DMS53 (cell line): ENCODE results near the gene KRT79.
A peak's percentile ranks its signal among the peaks of the same experiment; 100 is the strongest.

Experiments used
- DNase-seq: peaks from one replicate; lab custom pipeline; 2025; lab: John Stamatoyannopoulos, UW

The KRT79 gene

DNA sequence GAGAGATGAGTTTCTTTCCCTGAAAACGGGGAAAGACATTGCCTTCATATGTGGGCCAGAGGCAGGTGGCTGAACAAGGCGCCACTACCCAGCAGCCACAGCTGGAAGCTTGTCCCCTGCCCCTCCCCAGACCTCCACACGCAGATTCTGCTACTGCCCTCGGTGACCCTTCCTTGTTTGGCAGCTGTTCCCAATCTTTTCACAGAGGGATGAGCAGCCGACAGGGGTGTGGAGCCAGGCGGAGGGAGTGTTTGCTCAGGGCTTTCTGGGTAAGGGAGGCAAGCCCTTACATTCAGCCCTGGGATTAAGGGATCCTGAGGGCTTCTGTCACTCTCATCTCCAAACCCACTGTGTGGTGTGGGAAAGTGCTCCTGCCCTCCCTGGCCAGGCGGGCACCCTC lies 15.7 kb downstream of the KRT79 start:
- DNase-seq, result no peak

DNA sequence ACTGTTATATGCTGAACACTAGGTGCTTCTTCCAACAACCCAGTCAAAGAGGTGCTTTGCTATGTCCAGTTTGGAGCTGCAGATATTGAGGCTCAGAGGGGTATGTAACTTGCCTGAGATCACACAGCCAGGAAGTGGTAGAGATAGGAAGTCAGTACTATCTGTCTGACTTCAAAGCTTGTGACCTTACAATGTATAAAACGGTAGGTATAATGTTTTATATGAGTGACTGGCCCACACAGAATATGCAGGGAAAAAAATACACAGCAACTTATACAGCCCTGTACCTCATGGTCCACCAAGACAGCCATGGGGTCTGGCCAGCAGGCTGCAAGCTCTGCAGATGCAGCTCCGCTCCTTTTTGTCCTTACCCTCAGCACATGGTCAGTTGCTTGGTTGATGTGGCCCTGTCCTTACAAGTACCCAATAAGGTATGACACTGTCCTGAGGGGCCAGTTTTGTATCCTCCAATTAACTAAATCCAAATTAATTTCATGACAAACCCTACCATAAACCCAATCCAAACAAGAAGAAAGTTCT lies 16.3 kb downstream of the KRT79 start:
- DNase-seq, result no peak

DNA sequence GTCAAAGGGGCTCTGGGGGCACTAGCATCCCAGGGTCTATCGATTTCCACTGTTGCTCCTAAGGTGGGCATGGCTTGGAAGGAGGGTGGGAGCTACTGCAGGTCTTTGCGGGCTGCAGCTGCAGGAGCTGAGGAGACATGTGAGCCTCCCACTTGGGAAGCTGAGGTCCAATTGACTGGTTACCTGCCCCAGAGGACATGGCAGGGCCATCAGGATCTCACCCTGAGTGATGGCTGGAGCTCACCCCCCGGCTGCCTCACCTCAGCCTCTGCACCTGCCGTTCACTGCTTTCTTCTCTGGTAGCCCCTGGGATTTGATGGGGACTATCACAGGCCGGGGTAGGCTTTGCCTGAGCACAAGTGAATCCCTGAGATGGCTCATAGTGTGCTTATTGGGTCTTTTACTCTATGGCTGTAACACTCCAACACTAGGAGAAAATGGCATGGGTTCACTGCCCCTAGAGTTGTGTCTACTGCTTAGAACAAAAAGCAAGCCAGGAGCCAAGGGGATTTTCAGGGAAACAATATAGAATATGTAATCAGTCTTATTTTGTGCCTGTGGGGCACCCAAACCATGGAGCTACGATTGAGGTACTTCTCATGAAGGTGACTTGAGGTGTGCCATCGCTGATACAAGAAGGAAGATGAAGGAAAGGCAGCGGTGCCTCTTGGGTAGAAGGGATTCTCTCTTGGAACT lies 17.0 kb downstream of the KRT79 start:
- DNase-seq, result no peak

DNA sequence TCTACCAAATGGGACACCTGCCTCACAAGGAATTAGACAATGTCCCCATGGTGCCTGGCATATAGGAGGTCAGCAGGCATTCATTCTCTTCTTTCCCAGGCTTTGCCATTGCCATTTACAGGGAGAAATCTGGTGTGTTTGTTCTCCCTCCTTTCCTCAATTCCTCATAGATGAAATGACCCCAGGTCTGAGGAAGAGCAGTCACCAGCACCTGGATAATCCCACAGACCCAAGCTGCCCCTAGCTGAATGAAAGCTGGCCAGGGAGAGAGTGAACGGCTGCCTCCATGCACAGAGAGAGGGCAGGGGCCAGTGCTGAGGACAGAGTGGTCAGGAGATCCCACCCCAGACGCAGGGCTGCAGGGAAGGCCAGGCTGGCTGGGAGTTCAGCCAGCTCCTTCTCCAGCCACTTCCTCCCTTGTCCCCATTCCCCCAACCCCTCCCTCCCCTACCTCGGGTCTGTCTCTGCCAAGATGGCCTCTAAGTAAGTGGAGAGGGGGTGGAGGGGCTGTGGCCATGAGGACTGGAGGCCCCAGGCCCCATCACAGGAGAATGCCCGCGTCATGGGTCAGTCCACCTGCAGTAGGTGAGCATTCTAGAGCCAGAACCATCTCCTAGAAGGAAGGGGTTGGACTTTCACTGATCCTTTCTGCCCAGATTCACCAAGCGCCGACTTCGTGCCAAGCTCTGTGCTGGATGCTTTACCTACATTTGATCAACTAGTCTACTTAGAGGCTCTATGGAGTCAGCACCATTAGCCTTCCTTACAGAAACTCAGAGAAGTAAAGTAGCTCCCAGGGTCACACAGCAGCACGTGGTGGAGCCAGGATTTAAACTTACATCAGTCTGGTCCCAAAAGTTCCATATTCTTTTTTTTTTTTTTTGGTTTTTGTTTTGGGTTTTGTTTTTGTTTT lies 18.2 kb downstream of the KRT79 start:
- DNase-seq, result no peak

GRCh38 chr12:52815161-52815560 lies 18.9 kb downstream of the KRT79 start:
- no peak for DNase-seq

DNA sequence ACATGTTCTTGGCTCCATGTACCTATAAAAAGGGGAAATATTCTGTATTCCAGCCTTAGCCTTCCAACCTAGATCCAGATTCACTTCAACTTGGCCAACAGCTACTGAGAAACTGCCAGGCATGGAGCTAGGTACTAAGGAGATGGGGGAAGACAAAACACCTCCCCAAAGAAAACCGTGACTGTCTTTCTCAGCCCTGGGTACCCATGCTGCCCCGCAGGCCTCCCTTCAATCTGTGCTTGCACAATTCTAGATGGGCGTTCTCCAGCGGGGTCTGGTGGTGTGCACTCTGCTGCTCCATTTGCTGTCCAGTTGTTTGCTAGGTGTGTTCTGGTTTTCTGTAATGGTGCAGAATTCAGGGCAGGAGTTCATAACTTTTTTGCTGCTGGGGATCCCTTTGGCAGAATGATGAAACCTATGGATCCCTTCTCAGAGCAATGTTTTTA lies 19.4 kb downstream of the KRT79 start:
- no peak for DNase-seq

DNA sequence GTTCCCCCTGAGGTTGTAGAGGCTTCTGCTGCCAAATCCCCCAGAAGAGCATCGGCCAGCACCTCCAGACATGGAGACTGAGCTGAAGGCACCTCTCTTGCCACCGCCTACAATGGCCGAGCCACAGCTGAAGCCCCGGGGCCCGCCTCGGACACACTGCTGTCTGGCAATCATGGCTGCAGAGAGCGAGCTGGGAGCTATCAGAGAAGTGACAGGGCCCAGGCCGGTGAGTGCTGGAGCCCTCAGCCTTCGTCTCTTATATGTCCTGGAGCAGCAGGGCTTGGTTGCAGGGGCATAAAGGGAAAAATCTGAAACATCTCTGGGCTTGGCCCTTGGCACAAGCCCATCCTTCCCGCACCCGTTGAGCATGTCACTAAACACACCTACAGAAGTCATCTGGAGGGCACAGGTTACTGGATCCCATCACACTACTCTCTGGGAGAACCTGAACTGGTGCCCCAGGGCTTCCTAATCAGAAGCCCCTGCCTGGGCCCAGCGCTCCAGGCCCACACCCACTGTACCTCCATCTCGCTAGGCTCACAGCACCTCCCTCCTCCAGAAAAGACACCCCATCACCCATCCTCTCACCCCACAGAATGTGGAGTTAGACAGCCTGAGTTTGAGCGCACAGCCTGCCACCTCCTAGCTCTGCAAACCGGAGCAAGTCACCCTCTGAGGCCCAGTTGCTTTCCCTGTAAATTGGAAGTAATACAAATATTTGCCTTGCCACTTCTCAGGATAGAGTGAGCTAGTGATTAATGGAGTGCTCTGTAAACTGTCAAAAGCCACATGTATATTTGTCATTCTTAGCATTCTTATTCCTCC lies 20.0 kb downstream of the KRT79 start, which contains the start of gene KRT4:
TSS of gene KRT4 (minus strand) at position 232 of the 825 bp plus-strand sequence. CDS start at position 174, 58 bp downstream.
- DNase-seq, result peak; percentile 76

GRCh38 chr12:52813203-52813819 lies 20.8 kb downstream of the KRT79 start:
- DNase-seq, result no peak

DNA sequence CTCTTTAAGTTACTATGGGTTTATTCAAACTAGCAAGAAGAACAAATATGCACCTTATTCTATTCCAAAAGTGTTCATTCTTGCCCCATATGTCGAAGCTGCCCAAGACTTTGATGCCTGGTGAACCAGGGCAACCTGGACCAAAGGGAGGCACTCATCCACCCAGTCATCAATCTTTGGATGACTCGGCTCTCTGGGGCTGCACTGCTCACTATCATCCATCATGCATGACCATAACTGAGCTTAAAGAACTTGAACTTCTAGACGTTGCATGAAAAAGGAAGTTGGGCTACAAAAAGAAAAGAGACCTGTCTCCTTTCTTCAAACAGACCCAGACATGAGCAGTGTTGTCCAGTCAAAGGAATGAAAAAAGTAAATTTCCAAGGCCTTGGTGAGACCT lies 21.4 kb downstream of the KRT79 start:
- DNase-seq, result no peak

DNA sequence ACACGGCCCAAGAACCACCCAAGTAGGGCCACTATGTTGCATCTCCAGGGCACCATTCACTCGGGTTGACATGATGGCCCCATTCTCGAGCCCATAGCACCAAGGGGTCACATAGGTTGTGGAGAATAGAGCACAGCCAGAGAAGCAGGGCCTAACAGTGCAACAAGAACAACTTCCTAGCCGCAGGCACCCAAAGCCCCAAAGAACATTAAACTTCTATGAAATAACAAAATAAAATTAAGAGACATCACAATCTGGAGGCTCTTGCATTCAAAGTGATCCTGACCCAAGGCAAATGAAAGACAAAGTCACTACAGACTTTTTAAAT lies 22.1 kb downstream of the KRT79 start:
- DNase-seq, result no peak

DNA sequence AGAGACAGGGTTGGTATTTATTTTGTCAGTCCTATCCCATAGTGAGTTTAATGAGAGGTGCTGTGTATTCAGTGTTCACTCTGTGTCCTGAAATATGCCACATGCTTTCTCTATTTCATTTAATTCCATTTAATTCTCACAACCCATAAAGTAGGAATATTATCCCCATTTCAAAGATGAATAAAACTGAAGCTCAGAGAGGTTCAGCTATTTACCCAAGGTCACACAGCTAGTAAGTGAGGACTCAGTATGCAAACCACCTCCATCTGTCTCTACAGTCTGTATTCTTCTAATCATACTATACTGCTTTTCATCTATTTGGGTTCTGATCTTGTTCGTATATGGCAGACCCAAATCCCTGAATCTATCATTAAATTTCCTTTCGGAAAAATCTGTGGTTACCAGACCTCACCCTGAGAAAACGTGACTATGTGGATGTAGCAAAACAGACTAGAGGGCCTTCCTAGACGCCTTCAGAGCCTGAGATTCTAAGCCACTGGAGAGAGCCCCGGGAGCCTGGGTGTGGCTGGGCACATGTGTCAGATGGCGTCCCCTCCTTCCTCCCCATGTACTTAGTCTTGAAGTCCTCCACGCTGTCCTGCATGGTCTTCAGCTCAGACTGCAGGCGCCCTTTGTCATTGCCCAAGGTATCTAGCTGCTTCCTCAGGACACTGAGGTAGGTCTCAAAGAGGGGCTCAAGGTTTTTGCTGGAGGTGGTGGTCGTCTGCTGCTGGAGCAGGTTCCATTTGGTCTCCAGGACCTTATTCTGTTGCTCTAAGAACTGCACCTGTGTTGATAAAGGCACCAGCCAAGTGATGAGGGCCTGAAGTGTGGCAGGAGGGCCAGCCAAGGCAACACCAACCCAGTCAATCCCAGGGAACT lies 22.7 kb downstream of the KRT79 start:
- no peak for DNase-seq

GRCh38 chr12:52810554-52810953 lies 23.6 kb downstream of the KRT79 start:
- no peak for DNase-seq

- DNase-seq, result no peak
Measured at GRCh38 chr12:52809166-52809565, 24.9 kb downstream of the KRT79 start.

- no peak for DNase-seq
Measured at GRCh38 chr12:52808573-52809160, 25.4 kb downstream of the KRT79 start.

GRCh38 chr12:52807544-52808470 lies 26.3 kb downstream of the KRT79 start:
- peak; percentile 13 for DNase-seq

DNA sequence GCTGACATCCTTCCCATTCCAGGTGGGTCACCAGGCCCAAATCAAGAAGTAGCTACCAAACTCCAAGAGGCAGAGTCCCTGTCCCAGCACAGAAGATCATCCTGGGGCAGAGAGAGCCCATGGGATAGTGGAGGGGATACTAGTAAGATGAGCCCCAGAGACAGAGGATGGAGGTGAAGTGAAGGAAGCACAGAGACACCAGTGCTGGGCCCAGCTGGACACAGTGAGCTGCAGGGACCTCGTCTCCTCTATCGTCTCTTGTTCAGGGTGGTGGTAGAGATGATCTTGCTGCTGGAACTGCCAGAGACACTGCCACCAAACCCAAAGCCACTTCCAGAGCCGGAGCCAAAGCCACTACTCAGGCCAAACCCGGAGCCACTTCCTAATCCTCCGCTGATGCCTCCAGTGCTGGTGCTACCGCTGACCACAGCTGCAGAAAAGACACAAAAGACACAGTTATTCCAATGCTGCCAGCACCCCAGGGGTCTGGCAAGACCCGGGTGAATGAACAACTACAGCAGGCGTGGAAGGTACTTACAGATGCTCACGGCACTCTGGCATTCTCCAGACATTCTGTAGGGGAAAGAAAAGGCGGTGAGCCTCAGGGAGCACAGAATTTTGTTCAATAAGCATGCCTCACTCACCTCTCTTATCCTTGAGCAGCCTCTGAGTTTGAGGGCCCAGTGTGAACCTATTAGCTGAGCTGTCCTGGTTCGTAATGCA lies 27.1 kb downstream of the KRT79 start:
- no peak for DNase-seq

DNA sequence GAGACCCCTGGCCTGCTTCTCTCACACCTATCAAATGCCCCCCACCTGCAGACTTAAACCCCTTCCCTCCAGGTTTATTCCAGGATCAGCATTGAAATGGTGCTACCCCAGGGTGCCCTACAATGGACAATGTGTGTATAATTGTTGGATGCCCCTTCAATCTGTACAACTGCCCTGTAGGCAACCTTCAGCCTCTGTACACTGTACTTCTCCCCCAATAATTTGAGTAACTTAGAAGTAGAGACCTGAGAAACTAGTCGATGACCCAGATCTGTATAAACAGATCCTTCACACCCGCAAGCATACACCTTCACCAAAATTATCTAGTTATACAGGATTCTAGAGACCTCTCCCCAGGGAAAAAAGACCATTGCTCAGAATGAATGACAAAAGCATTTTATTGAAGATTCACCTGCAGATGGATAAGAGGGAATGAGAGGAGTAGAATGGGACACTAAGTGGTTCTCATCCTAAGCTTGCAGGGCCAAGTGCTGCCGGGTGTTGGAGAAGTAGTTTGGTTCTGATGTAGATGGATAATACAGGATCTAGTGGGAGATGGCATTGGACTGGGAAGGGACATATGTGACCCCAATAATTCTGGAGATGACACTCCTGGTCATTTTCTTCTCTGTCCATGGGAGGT lies 27.8 kb downstream of the KRT79 start:
- DNase-seq, result no peak

- DNase-seq, result no peak
Measured at GRCh38 chr12:52805739-52806138, 28.4 kb downstream of the KRT79 start.
